NCI-H2081 (cell line): ENCODE measurements around the gene NTRK3.

Source experiments
- DNase-seq, 2 experiments: peaks; one replicate each; lab custom pipeline; 2025; lab: John Stamatoyannopoulos, UW

The NTRK3 gene

GRCh38 chr15:88028024-88028423, 228.5 kb downstream of the NTRK3 start:
- DNase-seq: no peak

GRCh38 chr15:88023914-88024313, 232.6 kb downstream of the NTRK3 start:
- DNase-seq: no peak

- DNase-seq: no peak
Measured at GRCh38 chr15:88022716-88023115, 233.8 kb downstream of the NTRK3 start.

- no peak for DNase-seq
Measured at GRCh38 chr15:88021601-88022000, 234.9 kb downstream of the NTRK3 start.

- no peak for DNase-seq
Measured at GRCh38 chr15:88020806-88021205, 235.7 kb downstream of the NTRK3 start.

- no peak for DNase-seq
Measured at GRCh38 chr15:88019656-88020055, 236.9 kb downstream of the NTRK3 start.

- DNase-seq: no peak
Measured at GRCh38 chr15:88018869-88019641, 237.5 kb downstream of the NTRK3 start.

GRCh38 chr15:88017753-88018152, 238.8 kb downstream of the NTRK3 start:
- no peak for DNase-seq

- DNase-seq: no peak
Measured at GRCh38 chr15:88016406-88016805, 240.1 kb downstream of the NTRK3 start.

- DNase-seq: no peak
Measured at GRCh38 chr15:88015228-88015860, 241.2 kb downstream of the NTRK3 start.

- no peak for DNase-seq
Measured at GRCh38 chr15:88014454-88015160, 241.9 kb downstream of the NTRK3 start.

GRCh38 chr15:88013111-88013510, 243.4 kb downstream of the NTRK3 start:
- no peak for DNase-seq

GRCh38 chr15:88012688-88013087, 243.9 kb downstream of the NTRK3 start:
- no peak for DNase-seq

- no peak for DNase-seq
Measured at GRCh38 chr15:88012233-88012632, 244.3 kb downstream of the NTRK3 start.

GRCh38 chr15:88011533-88011932, 245.0 kb downstream of the NTRK3 start:
- DNase-seq: no peak

- DNase-seq: no peak
Measured at GRCh38 chr15:88006146-88006545, 250.4 kb downstream of the NTRK3 start.

GRCh38 chr15:88004399-88004798, 252.1 kb downstream of the NTRK3 start:
- DNase-seq: no peak

GRCh38 chr15:88003541-88004327, 252.8 kb downstream of the NTRK3 start:
- no peak for DNase-seq

GRCh38 chr15:88002706-88003105, 253.8 kb downstream of the NTRK3 start:
- DNase-seq: no peak

GRCh38 chr15:87998630-87999029, 257.9 kb downstream of the NTRK3 start:
- no peak for DNase-seq

GRCh38 chr15:87986776-87987175, 269.8 kb downstream of the NTRK3 start:
- DNase-seq: no peak

GRCh38 chr15:87985451-87985850, 271.1 kb downstream of the NTRK3 start:
- DNase-seq: no peak
